ENCODE measurements around the gene THRA. TPM values are rescaled to one million over a fixed set of nuclear protein-coding genes. Genes with fewer than 3 reads are reported as not detected.

Gene THRA
- total RNA-seq, 1 experiment from 2014 or later, result 14.5 TPM

DNA sequence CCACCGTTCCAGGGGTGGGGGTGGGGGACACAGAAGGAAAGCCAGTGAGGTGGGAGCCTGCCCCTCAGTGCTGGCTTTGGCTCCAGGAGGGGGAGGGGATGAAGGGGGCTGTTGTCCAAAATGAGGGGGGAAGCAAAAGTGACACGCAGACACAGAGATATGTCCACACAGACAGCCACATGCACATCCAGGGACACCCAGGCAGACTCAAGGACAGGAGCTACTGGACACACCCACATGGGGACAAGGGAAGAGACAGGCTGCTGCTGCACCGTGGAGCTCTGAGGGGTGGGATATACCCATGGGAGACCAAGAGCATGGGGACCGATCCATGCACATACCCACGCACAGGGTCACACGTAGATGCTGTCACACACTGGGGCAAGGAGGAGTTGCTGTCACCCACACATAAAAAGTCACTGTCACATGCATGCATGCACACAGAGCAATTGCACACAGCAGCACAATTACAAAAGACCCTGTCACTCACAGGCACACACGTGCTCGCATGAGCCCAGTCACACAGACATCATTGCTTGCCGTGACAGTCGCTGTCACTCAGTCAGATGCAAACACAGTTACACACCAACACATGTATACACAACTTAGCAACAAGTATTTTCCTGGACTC lies 1.3 kb downstream of the THRA start:
- Histone ChIP-seq H3K36me3 (ENCODE audit: insufficient read depth, low read length, poor library complexity, severe bottlenecking) (no peaks in the 10 kb centered on the region), H3K9me3 (ENCODE audit: low read depth, low read length, poor library complexity, severe bottlenecking) (no peaks in the 10 kb centered on the region), H3K27ac (ENCODE audit: low read depth, low read length, poor library complexity, severe bottlenecking) (peak overlapping the region; percentile 74), H3K4me3 (ENCODE audit: low read depth, low read length, poor library complexity, severe bottlenecking) (peak overlapping the region; percentile 80), H3K4me1 (ENCODE audit: insufficient read depth, low read length, poor library complexity, severe bottlenecking) (peaks cover 19% of the 10 kb centered on the region), H3K27me3 (replicated peaks; ENCODE audit: insufficient read depth, low read depth, low read length, poor library complexity) (no peaks in the 10 kb centered on the region)
- CTCF ChIA-PET, result interaction anchor here (1.3 kb wide), 1 partner anchor 11 kb away, joined by 4 read pairs; no protein-coding TSS in a partner anchor
- BruUV-seq (replicated peaks), result no TSS peak
- intact Hi-C loops (cut with micrococcal nuclease; ENCODE audit: unreplicated experiment), result no loop called here
- DNase-seq (ENCODE audit: low spot score), result no peak
- POLR2A ChIA-PET (ENCODE audit: low non-redundant PET), result no interaction called here
- TF ChIP-seq EZH2 (IDR thresholded peaks at IDR 0.05; ENCODE audit: borderline replicate concordance, low read depth, low read length, poor library complexity, severe bottlenecking) (no peak), CTCF (conservative IDR thresholded peaks at IDR 0.05; ENCODE audit: low read depth, low read length) (no peak)

DNA sequence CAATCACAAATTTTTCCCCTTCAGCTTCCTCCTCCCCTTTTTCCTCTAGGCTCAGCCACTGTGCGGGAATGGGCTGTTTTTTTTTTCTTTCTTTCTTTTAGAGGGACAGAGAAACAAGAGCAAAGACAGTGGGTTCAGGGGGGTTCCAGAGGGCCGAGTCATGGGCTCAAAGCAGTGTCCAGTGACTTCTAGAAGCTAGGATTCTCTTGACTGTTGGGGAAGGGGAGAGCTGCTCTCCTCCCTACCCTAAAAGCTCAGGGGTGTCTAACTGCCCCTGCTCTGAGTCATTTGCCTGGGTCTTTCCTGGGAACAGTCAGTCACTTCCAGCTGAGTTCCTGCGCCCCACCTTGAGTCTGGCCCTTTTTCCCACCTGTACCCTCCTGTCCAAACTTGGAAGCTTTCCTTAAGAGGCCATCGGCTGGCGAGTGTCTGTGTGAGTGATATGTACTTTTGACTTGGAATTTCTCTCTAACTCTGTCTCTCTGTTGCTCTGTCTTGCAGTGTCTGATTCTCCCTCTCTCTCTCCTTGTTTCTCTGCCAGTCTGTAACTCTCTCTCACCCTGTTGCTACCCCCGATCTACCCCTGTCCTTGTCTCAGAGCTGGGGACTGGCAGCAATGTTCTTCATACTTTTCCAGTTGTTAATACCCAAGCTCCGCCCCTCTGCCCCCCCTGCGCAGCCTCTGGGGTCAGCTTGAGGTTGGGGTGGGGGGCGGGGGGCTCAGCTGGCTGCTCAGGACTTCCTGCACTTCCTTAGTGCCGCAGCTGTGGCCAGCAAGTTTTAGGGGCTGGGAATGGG lies 2.4 kb downstream of the THRA start:
- H3K4me3 ChIP-seq (ENCODE audit: low read depth, low read length, poor library complexity, severe bottlenecking), result no peak overlapping the region
- no TSS peak for BruUV-seq (replicated peaks)
- no peaks in the 10 kb centered on the region for H3K9me3 ChIP-seq (ENCODE audit: low read depth, low read length, poor library complexity, severe bottlenecking)
- H3K4me1 ChIP-seq (ENCODE audit: insufficient read depth, low read length, poor library complexity, severe bottlenecking), result peaks cover 30% of the 10 kb centered on the region
- H3K27ac ChIP-seq (ENCODE audit: low read depth, low read length, poor library complexity, severe bottlenecking), result no peak overlapping the region
- ChIA-PET CTCF (interaction anchor here (0.7 to 1.0 kb wide), 2 partner anchors 8 to 10 kb away, joined by 3 to 7 read pairs; no protein-coding TSS in a partner anchor), POLR2A (ENCODE audit: low non-redundant PET) (no interaction called here)
- H3K27me3 ChIP-seq (replicated peaks; ENCODE audit: insufficient read depth, low read depth, low read length, poor library complexity), result no peaks in the 10 kb centered on the region
- intact Hi-C loops (cut with micrococcal nuclease; ENCODE audit: unreplicated experiment), result no loop called here
- no peak for DNase-seq (ENCODE audit: low spot score)
- no peaks in the 10 kb centered on the region for H3K36me3 ChIP-seq (ENCODE audit: insufficient read depth, low read length, poor library complexity, severe bottlenecking)
- TF ChIP-seq EZH2 (IDR thresholded peaks at IDR 0.05; ENCODE audit: borderline replicate concordance, low read depth, low read length, poor library complexity, severe bottlenecking) (no peak), CTCF (conservative IDR thresholded peaks at IDR 0.05; ENCODE audit: low read depth, low read length) (no peak)

DNA sequence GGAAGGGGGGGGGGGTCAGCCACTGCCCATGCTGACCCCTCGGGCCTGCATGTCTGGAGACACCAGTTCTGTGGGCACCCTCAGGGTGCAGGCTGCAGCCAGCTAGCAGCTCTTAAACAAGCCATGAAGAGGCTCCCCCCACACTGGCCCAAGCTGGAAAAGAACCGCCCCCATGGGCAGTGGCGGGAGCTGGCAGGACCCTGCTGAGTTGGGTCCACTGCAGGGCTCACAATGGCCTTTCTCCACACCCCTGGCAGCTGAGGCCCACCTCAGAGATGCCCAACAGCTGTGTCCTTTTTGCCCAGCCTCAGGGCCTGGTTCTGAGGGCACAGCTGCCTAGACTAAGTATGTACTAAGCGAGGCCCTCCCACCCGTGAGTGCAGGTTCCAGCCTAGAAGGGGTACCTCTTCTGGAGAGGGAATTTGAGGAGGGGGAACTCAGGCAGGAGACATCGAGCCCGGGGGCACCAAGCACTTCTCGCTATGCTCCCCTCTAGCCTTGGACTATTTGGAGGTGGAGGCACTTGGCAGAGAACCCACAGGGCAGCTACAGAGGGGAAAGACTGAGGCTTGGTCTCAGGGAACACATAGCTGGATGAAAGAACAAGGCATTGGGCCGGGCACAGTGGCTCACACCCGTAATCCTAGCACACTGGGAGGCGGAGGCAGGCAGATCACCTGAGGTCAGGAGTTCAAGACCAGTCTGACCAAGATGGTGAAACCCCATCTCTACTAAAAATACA lies 3.2 kb downstream of the THRA start:
- no peaks in the 10 kb centered on the region for H3K9me3 ChIP-seq (ENCODE audit: low read depth, low read length, poor library complexity, severe bottlenecking)
- peaks cover 38% of the 10 kb centered on the region for H3K4me1 ChIP-seq (ENCODE audit: insufficient read depth, low read length, poor library complexity, severe bottlenecking)
- DNase-seq (ENCODE audit: low spot score), result no peak
- POLR2A ChIA-PET (ENCODE audit: low non-redundant PET), result no interaction called here
- intact Hi-C loops (cut with micrococcal nuclease; ENCODE audit: unreplicated experiment), result no loop called here
- no peaks in the 10 kb centered on the region for H3K27me3 ChIP-seq (replicated peaks; ENCODE audit: insufficient read depth, low read depth, low read length, poor library complexity)
- no TSS peak for BruUV-seq (replicated peaks)
- TF ChIP-seq CTCF (conservative IDR thresholded peaks at IDR 0.05; ENCODE audit: low read depth, low read length) (no peak), EZH2 (IDR thresholded peaks at IDR 0.05; ENCODE audit: borderline replicate concordance, low read depth, low read length, poor library complexity, severe bottlenecking) (no peak)
- no peak overlapping the region for H3K27ac ChIP-seq (ENCODE audit: low read depth, low read length, poor library complexity, severe bottlenecking)
- no peak overlapping the region for H3K4me3 ChIP-seq (ENCODE audit: low read depth, low read length, poor library complexity, severe bottlenecking)
- CTCF ChIA-PET, result interaction anchor here (0.7 to 1.0 kb wide), 2 partner anchors 8 to 10 kb away, joined by 3 to 7 read pairs; no protein-coding TSS in a partner anchor
- H3K36me3 ChIP-seq (ENCODE audit: insufficient read depth, low read length, poor library complexity, severe bottlenecking), result no peaks in the 10 kb centered on the region
